HepG2 (cell line): Measurements from ENCODE around the gene DPH1. TPM values are rescaled to one million over a fixed set of nuclear protein-coding genes. Genes with fewer than 3 reads are reported as not detected.

ENCODE experiments used
- ASH2L ChIP-seq: fragments of 300-600, 200-600 bp; sonication (generic); IDR thresholded peaks from 2 replicates; pipeline ENCODE4 v1.7.0; 2017; ENCODE audit warnings: low read depth, mild to moderate bottlenecking, moderate library complexity, mixed read lengths, low read length; ENCODE audit not compliant: insufficient read length
- ATF1 ChIP-seq: IDR thresholded peaks from 2 replicates; pipeline ENCODE4 v1.6.1; 2016; ENCODE audit warnings: mild to moderate bottlenecking, control low read depth
- CAMTA2 ChIP-seq: sonication (generic); formaldehyde crosslinking; IDR thresholded peaks from 2 replicates; pipeline ENCODE4 v1.4.0; 2020; ENCODE audit warnings: mild to moderate bottlenecking, missing genetic modification reagents, borderline replicate concordance
- CEBPG ChIP-seq: IDR thresholded peaks from 2 replicates; pipeline ENCODE4 v1.6.1; 2016
- ELF1 ChIP-seq: sonication (generic); formaldehyde crosslinking; IDR thresholded peaks from 2 replicates; pipeline ENCODE4 v1.4.0; 2020; ENCODE audit warnings: missing genetic modification reagents
- ESRRA ChIP-seq: sonication (generic); formaldehyde crosslinking; IDR thresholded peaks from 2 replicates; pipeline ENCODE4 v1.5.1; 2020; ENCODE audit warnings: mild to moderate bottlenecking, low read depth, missing genetic modification reagents
- FOXK2 ChIP-seq: fragments of 450-650 bp; IDR thresholded peaks from 2 replicates; pipeline ENCODE4 v1.6.1; 2016
- KLF6 ChIP-seq: IDR thresholded peaks from 2 replicates; pipeline ENCODE4 v1.8.0; 2016; ENCODE audit warnings: missing biosample characterization, missing genetic modification reagents
- MAFK ChIP-seq, 2 experiments: IDR thresholded peaks in 1 of 2; conservative IDR thresholded peaks in 1 of 2; 2 replicates each; pipeline ENCODE4 v1.6.1; 2011; ENCODE audit warnings: improper control_type of control experiment in 2 of 2, low read length in 2 of 2
- NKX3-1 ChIP-seq: sonication (generic); formaldehyde crosslinking; IDR thresholded peaks from 2 replicates; pipeline ENCODE4 v1.5.0; 2020; ENCODE audit warnings: missing genetic modification reagents
- SRSF1 ChIP-seq: fragments of 200-400 bp; formaldehyde crosslinking; optimal IDR thresholded peaks from 2 replicates; pipeline ENCODE3; 2017; ENCODE audit warnings: mild to moderate bottlenecking, low read depth, low read length, moderate library complexity
- TAF1 ChIP-seq: sonication (generic); formaldehyde crosslinking; IDR thresholded peaks from 2 replicates; pipeline ENCODE4 v1.4.0; 2020; ENCODE audit warnings: missing genetic modification reagents
- THAP11 ChIP-seq: IDR thresholded peaks from 2 replicates; pipeline ENCODE4 v1.6.1; 2016; ENCODE audit warnings: missing biosample characterization, missing genetic modification reagents
- ZBTB7B ChIP-seq: sonication (generic); formaldehyde crosslinking; IDR thresholded peaks from 2 replicates; pipeline ENCODE4 v1.4.0; 2020; ENCODE audit warnings: missing genetic modification reagents
- ZFP36 ChIP-seq: fragments of 150-350 bp; IDR thresholded peaks from 2 replicates; pipeline ENCODE4 v1.6.1; 2018; ENCODE audit warnings: borderline replicate concordance, low read length, low read depth; ENCODE audit not compliant: partially characterized antibody
- ZFP41 ChIP-seq: sonication (generic); formaldehyde crosslinking; IDR thresholded peaks from 2 replicates; pipeline ENCODE4 v1.4.0; 2020; ENCODE audit warnings: mild to moderate bottlenecking, missing genetic modification reagents, borderline replicate concordance
- ZIK1 ChIP-seq: sonication (generic); formaldehyde crosslinking; IDR thresholded peaks from 2 replicates; pipeline ENCODE4 v1.5.0; 2020; ENCODE audit warnings: mild to moderate bottlenecking, low read depth, missing genetic modification reagents, borderline replicate concordance
- ZNF30 ChIP-seq: sonication (generic); formaldehyde crosslinking; IDR thresholded peaks from 2 replicates; pipeline ENCODE4 v1.5.0; 2020; ENCODE audit warnings: mild to moderate bottlenecking, missing genetic modification reagents
- ZNF468 ChIP-seq: sonication (generic); formaldehyde crosslinking; IDR thresholded peaks from 2 replicates; pipeline ENCODE4 v1.8.0; 2022; ENCODE audit warnings: mild to moderate bottlenecking, moderate library complexity, missing genetic modification reagents
- ZNF546 ChIP-seq: sonication (generic); formaldehyde crosslinking; conservative IDR thresholded peaks from 2 replicates; pipeline ENCODE4 v1.8.1; 2023; ENCODE audit warnings: mild to moderate bottlenecking, missing genetic modification reagents
- ZNF549 ChIP-seq: sonication (generic); formaldehyde crosslinking; IDR thresholded peaks from 2 replicates; pipeline ENCODE4 v1.5.0; 2020; ENCODE audit warnings: missing genetic modification reagents
- ZNF557 ChIP-seq: sonication (generic); formaldehyde crosslinking; IDR thresholded peaks from 2 replicates; pipeline ENCODE4 v1.4.0; 2020; ENCODE audit warnings: missing genetic modification reagents
- ZNF563 ChIP-seq: sonication (generic); formaldehyde crosslinking; IDR thresholded peaks from 2 replicates; pipeline ENCODE4 v1.8.0; 2022; ENCODE audit warnings: mild to moderate bottlenecking, moderate library complexity, missing genetic modification reagents
- ZNF589 ChIP-seq: sonication (generic); formaldehyde crosslinking; conservative IDR thresholded peaks from 2 replicates; pipeline ENCODE4 v1.8.0; 2022; ENCODE audit warnings: mild to moderate bottlenecking, moderate library complexity, missing genetic modification reagents
- polyA plus RNA-seq, 8 experiments: library from polyadenylated mRNA; depleted of rRNA in 3 of 8; stranded (reverse) in 7 of 8; unstranded in 1 of 8; fragments of >200 nt; fragmentation: Illumina TruSeq in 4 of 8; extraction: Trizol in 4 of 8; gene quantifications; 2 replicates each; pipeline versions ENCODE4 v1.2.1 to v1.2.3, GENCODE V29; 2011 to 2016; ENCODE audit warnings: low read depth in 4 of 8, missing spikeins in 1 of 8, mixed read lengths in 1 of 8; ENCODE audit not compliant: insufficient read depth in 1 of 8
- total RNA-seq, 5 experiments: library from RNA; depleted of rRNA; stranded (reverse); fragments of >200 nt; fragmentation: Illumina TruSeq; extraction: Trizol; gene quantifications; 2 replicates each; pipeline ENCODE4 v1.2.3, GENCODE V29; 2016; ENCODE audit warnings: low read depth in 1 of 5
- TF ChIP-seq, protein P1 (sequence below), 2 experiments: fragments of 450-650 bp in 1 of 2; sonication (generic) in 1 of 2; formaldehyde crosslinking; IDR thresholded peaks; 2 replicates each; pipeline versions ENCODE4 v1.5.0 to v1.8.0; 2020 to 2022; ENCODE audit warnings: mild to moderate bottlenecking in 1 of 2, missing genetic modification reagents in 1 of 2
- TF ChIP-seq, protein P2 (sequence below): sonication (generic); formaldehyde crosslinking; IDR thresholded peaks from 2 replicates; pipeline ENCODE4 v1.5.0; 2020; ENCODE audit warnings: missing genetic modification reagents
- TF ChIP-seq, protein P3 (sequence below): sonication (generic); formaldehyde crosslinking; conservative IDR thresholded peaks from 2 replicates; pipeline ENCODE4 v1.8.1; 2023; ENCODE audit warnings: missing genetic modification reagents
- TF ChIP-seq, protein P4 (sequence below): sonication (generic); formaldehyde crosslinking; IDR thresholded peaks from 2 replicates; pipeline ENCODE4 v1.4.0; 2020; ENCODE audit warnings: mild to moderate bottlenecking, missing genetic modification reagents

DPH1 gene
- total and polyA plus RNA-seq, 2 of the 13 experiments (the other 11 are each of a cell fraction or from before 2014, with no cell fraction given) = 25.3 to 42.8 TPM

DNA sequence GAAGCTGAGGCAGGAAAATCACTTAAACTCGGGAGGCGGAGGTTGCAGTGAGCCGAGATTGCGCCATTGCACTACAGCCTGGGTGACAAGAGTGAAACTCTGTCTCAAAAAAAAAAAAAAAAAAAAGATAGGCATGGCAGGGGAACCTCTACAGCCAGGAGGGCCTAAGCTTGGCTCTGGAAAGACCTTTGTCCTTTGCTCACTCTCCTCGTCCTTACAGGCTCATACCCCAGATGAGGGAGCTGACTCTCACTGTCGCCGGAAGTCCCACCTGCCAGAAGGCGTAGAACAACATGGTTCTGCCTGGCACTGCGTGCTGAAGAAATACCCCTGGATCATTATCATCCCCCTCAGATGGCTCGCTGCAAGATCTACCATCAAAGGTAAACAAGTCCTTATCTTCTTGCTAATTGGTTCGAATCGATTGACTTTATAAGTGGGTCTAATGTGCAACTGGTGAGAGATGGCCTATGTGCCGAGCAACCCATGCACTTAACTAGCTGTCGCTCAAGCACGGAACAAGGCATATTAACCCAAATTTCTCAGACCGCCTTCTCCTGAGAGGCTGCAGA, 34.5 kb upstream of the DPH1 start (continued):
- TF ChIP-seq, protein P1, sequence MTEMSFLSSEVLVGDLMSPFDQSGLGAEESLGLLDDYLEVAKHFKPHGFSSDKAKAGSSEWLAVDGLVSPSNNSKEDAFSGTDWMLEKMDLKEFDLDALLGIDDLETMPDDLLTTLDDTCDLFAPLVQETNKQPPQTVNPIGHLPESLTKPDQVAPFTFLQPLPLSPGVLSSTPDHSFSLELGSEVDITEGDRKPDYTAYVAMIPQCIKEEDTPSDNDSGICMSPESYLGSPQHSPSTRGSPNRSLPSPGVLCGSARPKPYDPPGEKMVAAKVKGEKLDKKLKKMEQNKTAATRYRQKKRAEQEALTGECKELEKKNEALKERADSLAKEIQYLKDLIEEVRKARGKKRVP (CRISPR knock-in tag; IDR thresholded peaks at IDR 0.05) = no peak
- peak; percentile 29; the same call in 1 of the 2 replicates for TF ChIP-seq TAF1 (CRISPR knock-in tag)
- TF ChIP-seq ELF1 (CRISPR knock-in tag) = no peak
- no peak for TF ChIP-seq CAMTA2 (CRISPR knock-in tag)
- TF ChIP-seq ESRRA (CRISPR knock-in tag) = no peak
- TF ChIP-seq FOXK2 = no peak
- no peak for TF ChIP-seq SRSF1
- no peak for TF ChIP-seq ZFP36
- TF ChIP-seq KLF6 = no peak
- TF ChIP-seq ZNF546 (CRISPR knock-in tag) = no peak
- TF ChIP-seq THAP11 (CRISPR knock-in tag) = peak; percentile 15; the same call in 1 of the 2 replicates
- no peak for TF ChIP-seq ZNF563 (CRISPR knock-in tag)
- TF ChIP-seq, protein P2, sequence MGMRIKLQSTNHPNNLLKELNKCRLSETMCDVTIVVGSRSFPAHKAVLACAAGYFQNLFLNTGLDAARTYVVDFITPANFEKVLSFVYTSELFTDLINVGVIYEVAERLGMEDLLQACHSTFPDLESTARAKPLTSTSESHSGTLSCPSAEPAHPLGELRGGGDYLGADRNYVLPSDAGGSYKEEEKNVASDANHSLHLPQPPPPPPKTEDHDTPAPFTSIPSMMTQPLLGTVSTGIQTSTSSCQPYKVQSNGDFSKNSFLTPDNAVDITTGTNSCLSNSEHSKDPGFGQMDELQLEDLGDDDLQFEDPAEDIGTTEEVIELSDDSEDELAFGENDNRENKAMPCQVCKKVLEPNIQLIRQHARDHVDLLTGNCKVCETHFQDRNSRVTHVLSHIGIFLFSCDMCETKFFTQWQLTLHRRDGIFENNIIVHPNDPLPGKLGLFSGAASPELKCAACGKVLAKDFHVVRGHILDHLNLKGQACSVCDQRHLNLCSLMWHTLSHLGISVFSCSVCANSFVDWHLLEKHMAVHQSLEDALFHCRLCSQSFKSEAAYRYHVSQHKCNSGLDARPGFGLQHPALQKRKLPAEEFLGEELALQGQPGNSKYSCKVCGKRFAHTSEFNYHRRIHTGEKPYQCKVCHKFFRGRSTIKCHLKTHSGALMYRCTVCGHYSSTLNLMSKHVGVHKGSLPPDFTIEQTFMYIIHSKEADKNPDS (CRISPR knock-in tag) = no peak
- no peak for TF ChIP-seq NKX3-1 (CRISPR knock-in tag)
- TF ChIP-seq ZFP41 = no peak
- no peak for TF ChIP-seq ATF1 (CRISPR knock-in tag)
- no peak for TF ChIP-seq ASH2L
- TF ChIP-seq ZNF549 (CRISPR knock-in tag) = no peak
- TF ChIP-seq CEBPG (CRISPR knock-in tag) = peak; percentile 53
- TF ChIP-seq ZNF589 (CRISPR knock-in tag) = no peak
- TF ChIP-seq, protein P3, sequence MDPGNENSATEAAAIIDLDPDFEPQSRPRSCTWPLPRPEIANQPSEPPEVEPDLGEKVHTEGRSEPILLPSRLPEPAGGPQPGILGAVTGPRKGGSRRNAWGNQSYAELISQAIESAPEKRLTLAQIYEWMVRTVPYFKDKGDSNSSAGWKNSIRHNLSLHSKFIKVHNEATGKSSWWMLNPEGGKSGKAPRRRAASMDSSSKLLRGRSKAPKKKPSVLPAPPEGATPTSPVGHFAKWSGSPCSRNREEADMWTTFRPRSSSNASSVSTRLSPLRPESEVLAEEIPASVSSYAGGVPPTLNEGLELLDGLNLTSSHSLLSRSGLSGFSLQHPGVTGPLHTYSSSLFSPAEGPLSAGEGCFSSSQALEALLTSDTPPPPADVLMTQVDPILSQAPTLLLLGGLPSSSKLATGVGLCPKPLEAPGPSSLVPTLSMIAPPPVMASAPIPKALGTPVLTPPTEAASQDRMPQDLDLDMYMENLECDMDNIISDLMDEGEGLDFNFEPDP = 0 out of 2 replicates have a peak, but pooled peaks have one; percentile 76
- TF ChIP-seq, protein P4, sequence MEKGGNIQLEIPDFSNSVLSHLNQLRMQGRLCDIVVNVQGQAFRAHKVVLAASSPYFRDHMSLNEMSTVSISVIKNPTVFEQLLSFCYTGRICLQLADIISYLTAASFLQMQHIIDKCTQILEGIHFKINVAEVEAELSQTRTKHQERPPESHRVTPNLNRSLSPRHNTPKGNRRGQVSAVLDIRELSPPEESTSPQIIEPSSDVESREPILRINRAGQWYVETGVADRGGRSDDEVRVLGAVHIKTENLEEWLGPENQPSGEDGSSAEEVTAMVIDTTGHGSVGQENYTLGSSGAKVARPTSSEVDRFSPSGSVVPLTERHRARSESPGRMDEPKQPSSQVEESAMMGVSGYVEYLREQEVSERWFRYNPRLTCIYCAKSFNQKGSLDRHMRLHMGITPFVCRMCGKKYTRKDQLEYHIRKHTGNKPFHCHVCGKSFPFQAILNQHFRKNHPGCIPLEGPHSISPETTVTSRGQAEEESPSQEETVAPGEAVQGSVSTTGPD (CRISPR knock-in tag) = no peak
- no peak for TF ChIP-seq ZNF468
- TF ChIP-seq ZNF557 (CRISPR knock-in tag) = no peak
- no peak for TF ChIP-seq ZNF30 (CRISPR knock-in tag)
- TF ChIP-seq ZBTB7B = peak; percentile 49; the same call in 1 of the 2 replicates
- no peak for TF ChIP-seq MAFK (conservative IDR thresholded peaks at IDR 0.05 in 1 of 2, IDR thresholded peaks at IDR 0.05 in 1 of 2; ENCODE audit: low read length in 2 of 2)
- TF ChIP-seq ZIK1 = no peak
